SK-MEL-5 (cell line): ENCODE measurements around the gene VWA8. TPM values are rescaled to one million over a fixed set of nuclear protein-coding genes. Genes with fewer than 3 reads are reported as not detected.

Experiments used
- DNase-seq: peaks from one replicate; pipeline ENCODE4 v3.0.0-alpha.2; 2016; ENCODE audit warnings: low read depth, low spot score
- in situ Hi-C: cut with HindIII; loops from 2 replicates; pipeline ENCODE4 v1.10.0; 2016; ENCODE audit warnings: low sequenced_read_pairs, high pct_unique_total_duplicates, low pct_unique_long_range_greater_than_20kb
- polyA plus RNA-seq, 2 experiments: library from polyadenylated mRNA; depleted of rRNA; stranded (reverse); fragments of >200 nt; gene quantifications; 2 replicates each; pipeline ENCODE4 v1.2.3, GENCODE V29; 2015
- total RNA-seq: library from RNA; depleted of rRNA; stranded (reverse); fragments of >200 nt; shearing (Covaris generic); gene quantifications from 2 replicates; pipeline ENCODE4 v1.2.3, GENCODE V29; 2014; rRNA removed

Gene VWA8
- 19.9 and 20.3 TPM in 2 replicates for total RNA-seq
- polyA plus RNA-seq (2015; cell fraction: cytosol; rRNA removed) = 11.3 and 21.1 TPM in 2 replicates
- polyA plus RNA-seq (2015; cell fraction: nucleus; rRNA removed) = 20.3 and 21.1 TPM in 2 replicates

- in situ Hi-C loops = no loop called here
- peak; percentile 72 for DNase-seq
These were observed at the start of gene VWA8 for GRCh38 chr13:41960637-41961465. VWA8 (minus strand) TSS chr13:41961109; CDS start chr13:41961015, 94 bp downstream.

- in situ Hi-C loops = no loop called here
- no peak for DNase-seq
These were observed 48.1 kb upstream of the VWA8 start for GRCh38 chr13:42009057-42009456.

- DNase-seq = no peak
- in situ Hi-C loops = no loop called here
These were observed 46.9 kb upstream of the VWA8 start for GRCh38 chr13:42007844-42008243.

- in situ Hi-C loops = no loop called here
- no peak for DNase-seq
These were observed 41.2 kb upstream of the VWA8 start for GRCh38 chr13:42002066-42002465.

GRCh38 chr13:42001580-42001979 is 40.7 kb upstream of the VWA8 start:
- DNase-seq = no peak
- in situ Hi-C loops = no loop called here

GRCh38 chr13:42000846-42001245 is 39.9 kb upstream of the VWA8 start:
- in situ Hi-C loops = no loop called here
- no peak for DNase-seq

- no peak for DNase-seq
- in situ Hi-C loops = no loop called here
These were observed 36.5 kb upstream of the VWA8 start for GRCh38 chr13:41997396-41997795.

- no peak for DNase-seq
- in situ Hi-C loops = no loop called here
These were observed 35.0 kb upstream of the VWA8 start for GRCh38 chr13:41995946-41996345.

- in situ Hi-C loops = no loop called here
- DNase-seq = no peak
These were observed 34.4 kb upstream of the VWA8 start for GRCh38 chr13:41995336-41995735.

GRCh38 chr13:41994696-41995095 is 33.8 kb upstream of the VWA8 start:
- in situ Hi-C loops = no loop called here
- no peak for DNase-seq

GRCh38 chr13:41991936-41992335 is 31.0 kb upstream of the VWA8 start:
- no peak for DNase-seq
- in situ Hi-C loops = no loop called here

GRCh38 chr13:41988244-41988643 is 27.3 kb upstream of the VWA8 start:
- no peak for DNase-seq
- in situ Hi-C loops = no loop called here

GRCh38 chr13:41985788-41986508 is 25.0 kb upstream of the VWA8 start:
- in situ Hi-C loops = no loop called here
- DNase-seq = no peak

- in situ Hi-C loops = no loop called here
These were observed 21.2 kb upstream of the VWA8 start for GRCh38 chr13:41981951-41982715.

GRCh38 chr13:41978007-41978406 is 17.1 kb upstream of the VWA8 start:
- no peak for DNase-seq
- in situ Hi-C loops = no loop called here

More at GRCh38 chr13:41981951-41982715, 21.2 kb upstream of the VWA8 start:
- DNase-seq = no peak

- DNase-seq = no peak
- in situ Hi-C loops = no loop called here
These were observed 15.6 kb upstream of the VWA8 start for GRCh38 chr13:41976476-41976875.

- DNase-seq = no peak
- in situ Hi-C loops = no loop called here
These were observed 13.5 kb upstream of the VWA8 start for GRCh38 chr13:41974262-41974900.
